ENCODE data around the gene PGBD1. TPM values are rescaled to one million over a fixed set of nuclear protein-coding genes. Genes with fewer than 3 reads are reported as not detected.

PGBD1 gene
- total RNA-seq, 3 donors from 2014 or later (not counting 1 experiment from before 2014, with no cell fraction given), result 1.1 to 1.5 (median 1.1) TPM

DNA sequence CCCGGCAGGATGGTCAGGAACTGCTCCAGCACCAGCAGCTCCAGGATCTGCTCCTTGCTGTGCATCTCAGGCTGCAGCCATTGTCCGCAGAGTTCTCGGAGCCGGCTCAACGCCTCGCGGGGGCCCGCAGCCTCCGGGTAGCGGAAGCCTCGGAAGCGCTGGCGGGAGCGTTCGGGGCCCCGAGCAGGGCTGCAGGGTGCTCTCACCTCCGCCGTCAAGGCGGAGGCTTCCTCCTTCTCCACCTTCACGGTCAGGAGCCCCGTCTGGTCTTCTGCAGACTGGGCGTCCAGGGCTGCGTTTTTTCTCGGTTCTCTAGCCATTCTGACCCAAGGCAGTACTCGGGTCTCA lies 29.7 kb upstream of the PGBD1 start:
- TF ChIP-seq, protein P1, sequence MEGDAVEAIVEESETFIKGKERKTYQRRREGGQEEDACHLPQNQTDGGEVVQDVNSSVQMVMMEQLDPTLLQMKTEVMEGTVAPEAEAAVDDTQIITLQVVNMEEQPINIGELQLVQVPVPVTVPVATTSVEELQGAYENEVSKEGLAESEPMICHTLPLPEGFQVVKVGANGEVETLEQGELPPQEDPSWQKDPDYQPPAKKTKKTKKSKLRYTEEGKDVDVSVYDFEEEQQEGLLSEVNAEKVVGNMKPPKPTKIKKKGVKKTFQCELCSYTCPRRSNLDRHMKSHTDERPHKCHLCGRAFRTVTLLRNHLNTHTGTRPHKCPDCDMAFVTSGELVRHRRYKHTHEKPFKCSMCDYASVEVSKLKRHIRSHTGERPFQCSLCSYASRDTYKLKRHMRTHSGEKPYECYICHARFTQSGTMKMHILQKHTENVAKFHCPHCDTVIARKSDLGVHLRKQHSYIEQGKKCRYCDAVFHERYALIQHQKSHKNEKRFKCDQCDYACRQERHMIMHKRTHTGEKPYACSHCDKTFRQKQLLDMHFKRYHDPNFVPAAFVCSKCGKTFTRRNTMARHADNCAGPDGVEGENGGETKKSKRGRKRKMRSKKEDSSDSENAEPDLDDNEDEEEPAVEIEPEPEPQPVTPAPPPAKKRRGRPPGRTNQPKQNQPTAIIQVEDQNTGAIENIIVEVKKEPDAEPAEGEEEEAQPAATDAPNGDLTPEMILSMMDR (IDR thresholded peaks at IDR 0.05), result no peak
- Mint-ChIP-seq H3K27me3 (ENCODE audit: low read depth in 2 of 2) (peaks cover 3 to 8% of the 10 kb centered on the region in 2 donors), H3K4me1 (peaks cover 31 to 41% of the 10 kb centered on the region in 2 donors), H3K36me3 (peaks cover 18% of the 10 kb centered on the region), H3K4me3 (peak overlapping the region; percentile 98), H3K9me3 (peaks cover 0 to 3% of the 10 kb centered on the region in 2 donors), H3K27ac (peak overlapping the region; percentile 68 to 88)
- under 1% methylated on average over 25 of the region's 25 CpGs for WGBS (ENCODE audit: insufficient coverage)
- H3K4me3 ChIP-seq (ENCODE audit: low read length), result peak overlapping the region; percentile 81
- H3K27ac ChIP-seq (ENCODE audit: low read length), result peak overlapping the region; percentile 39
- peaks cover 21% of the 10 kb centered on the region for H3K36me3 ChIP-seq (ENCODE audit: control insufficient read depth, insufficient read depth, low read length)
- peaks cover 12% of the 10 kb centered on the region for H3K4me1 ChIP-seq (ENCODE audit: control insufficient read depth, insufficient read depth, low read length)
- peak; percentile 70 to 74 (median 71) for ATAC-seq
- DNase-seq, result peak; percentile 24 to 61
- intact Hi-C loops (cut with micrococcal nuclease), result loop anchor here (1.0 to 5.0 kb wide), 5 partner anchors 16 to 148 kb away; partner anchors contain the start of genes ZKSCAN8, ZSCAN12, ZSCAN16 and ZSCAN26
- H3K27me3 ChIP-seq (ENCODE audit: control insufficient read depth, insufficient read depth, low read length), result peaks cover under 1% of the 10 kb centered on the region
- no peaks in the 10 kb centered on the region for H3K9me3 ChIP-seq (ENCODE audit: control insufficient read depth, insufficient read depth, low read length)

DNA sequence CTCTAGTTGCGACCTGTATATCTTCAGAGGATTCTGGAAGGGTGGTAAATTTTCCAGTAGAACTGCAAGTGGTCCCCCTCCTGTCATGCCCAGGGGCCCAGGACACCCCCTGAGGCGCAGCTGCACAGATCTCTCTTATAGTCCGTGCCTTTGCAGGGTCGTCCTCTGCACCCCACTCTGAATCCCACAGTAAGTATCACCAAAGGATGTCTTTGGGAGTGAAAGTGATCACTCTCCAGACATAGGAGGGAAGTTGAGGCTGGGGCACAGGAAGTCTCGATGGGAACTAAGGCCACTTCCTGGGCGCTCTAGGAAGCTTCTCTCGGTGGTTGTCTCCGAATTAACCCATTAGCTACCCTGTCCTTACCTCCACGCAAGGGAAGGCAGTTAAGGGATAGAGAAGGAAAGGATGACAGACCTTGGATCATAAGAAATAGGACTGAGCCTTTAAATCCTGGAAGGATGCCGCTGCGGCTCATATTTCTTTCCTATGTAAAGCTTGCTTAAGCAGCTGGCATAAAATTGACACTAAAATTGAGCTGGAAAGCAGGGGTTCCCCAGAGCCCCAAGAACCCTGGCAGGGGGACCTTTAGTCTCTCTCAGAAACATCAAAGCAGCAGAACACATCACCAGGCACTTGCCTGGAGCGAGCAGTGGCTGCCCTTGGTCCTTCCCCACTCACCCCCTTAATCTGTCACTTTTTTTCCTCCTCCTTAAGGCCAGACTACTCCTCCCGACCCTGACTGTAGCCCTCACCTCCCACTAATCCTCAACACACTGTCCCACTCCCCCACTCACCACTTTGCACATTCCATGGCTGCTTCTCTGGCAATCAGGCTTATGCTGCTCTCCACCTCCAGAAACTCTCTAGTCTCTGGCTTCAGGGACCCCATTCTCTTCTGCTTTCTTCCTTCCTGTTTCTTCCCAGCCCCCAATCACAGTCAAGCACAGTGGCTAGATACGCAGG lies 29.1 kb upstream of the PGBD1 start, which contains the start of gene ZKSCAN4:
Gene ZKSCAN4, minus strand, starts transcription at position 261 of the 967 bp plus-strand sequence. CDS start 289 bp downstream, outside the sequence.
- peak within 1 kb of the TSS; percentile 81 for H3K4me3 ChIP-seq (ENCODE audit: low read length)
- DNase-seq (peak; percentile 64 to 92), ATAC-seq (peak; percentile 90 to 93 (median 91))
- Mint-ChIP-seq H3K4me1 (peaks cover 31 to 38% of the 10 kb centered on the region in 2 donors), H3K9me3 (peaks cover 0 to 3% of the 10 kb centered on the region in 2 donors), H3K4me3 (peak within 1 kb of the TSS; percentile 98), H3K27me3 (ENCODE audit: low read depth in 2 of 2) (peaks cover 3 to 8% of the 10 kb centered on the region in 2 donors), H3K27ac (peak within 1 kb of the TSS; percentile 68 to 88), H3K36me3 (peaks cover 12% of the 10 kb centered on the region)
- whole genome bisulfite sequencing (ENCODE audit: insufficient coverage), result 4% methylated on average over 11 of the region's 14 CpGs
- H3K4me1 ChIP-seq (ENCODE audit: control insufficient read depth, insufficient read depth, low read length), result peaks cover 12% of the 10 kb centered on the region
- intact Hi-C loops (cut with micrococcal nuclease), result loop anchor here (1.0 to 5.0 kb wide), 5 partner anchors 15 to 147 kb away; partner anchors contain the start of genes ZKSCAN8, ZSCAN12, ZSCAN16 and ZSCAN26
- no peaks in the 10 kb centered on the region for H3K9me3 ChIP-seq (ENCODE audit: control insufficient read depth, insufficient read depth, low read length)
- TF ChIP-seq, protein P1 (IDR thresholded peaks at IDR 0.05), result no peak
- peak within 1 kb of the TSS; percentile 59 for H3K27ac ChIP-seq (ENCODE audit: low read length)
- peaks cover 3% of the 10 kb centered on the region for H3K27me3 ChIP-seq (ENCODE audit: control insufficient read depth, insufficient read depth, low read length)
- peaks cover 14% of the 10 kb centered on the region for H3K36me3 ChIP-seq (ENCODE audit: control insufficient read depth, insufficient read depth, low read length)

DNA sequence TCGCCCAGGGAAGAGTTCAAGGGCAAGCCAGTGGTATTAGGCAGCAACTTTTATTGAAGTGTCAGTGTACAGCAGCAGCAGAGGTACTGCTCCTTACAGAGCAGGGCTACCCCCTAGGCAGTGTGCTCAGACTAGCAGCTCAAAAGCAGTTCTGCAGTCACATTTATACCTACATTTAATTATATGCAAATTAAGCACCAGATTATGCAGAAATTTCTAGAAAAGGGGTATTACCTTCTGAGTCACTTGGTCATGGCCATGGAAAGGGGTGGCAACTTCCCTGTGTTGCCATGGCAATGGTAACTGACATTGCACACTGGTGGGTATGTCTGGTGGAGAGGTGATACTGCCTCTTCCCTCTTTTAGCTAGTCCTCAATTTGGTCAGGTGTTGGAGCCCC lies 27.3 kb upstream of the PGBD1 start:
- H3K27me3 Mint-ChIP-seq (ENCODE audit: low read depth in 2 of 2), result peaks cover 10 to 20% of the 10 kb centered on the region in 2 donors
- ATAC-seq (no peak), DNase-seq (no peak)
- H3K9me3 Mint-ChIP-seq, result peaks cover 3 to 7% of the 10 kb centered on the region in 2 donors
- Histone ChIP-seq H3K4me1 (ENCODE audit: control insufficient read depth, insufficient read depth, low read length) (peaks cover 14% of the 10 kb centered on the region), H3K27me3 (ENCODE audit: control insufficient read depth, insufficient read depth, low read length) (peaks cover 3% of the 10 kb centered on the region), H3K4me3 (ENCODE audit: low read length) (no peak overlapping the region), H3K9me3 (ENCODE audit: control insufficient read depth, insufficient read depth, low read length) (no peaks in the 10 kb centered on the region), H3K27ac (ENCODE audit: low read length) (no peak overlapping the region), H3K36me3 (ENCODE audit: control insufficient read depth, insufficient read depth, low read length) (peaks cover 2% of the 10 kb centered on the region)
- H3K4me1 Mint-ChIP-seq, result peaks cover 30 to 32% of the 10 kb centered on the region in 2 donors
- WGBS (ENCODE audit: insufficient coverage), result 93% methylated on average over 1 of the region's 1 CpG
- H3K4me3 Mint-ChIP-seq, result no peak overlapping the region
- TF ChIP-seq, protein P1 (IDR thresholded peaks at IDR 0.05), result no peak
- H3K27ac Mint-ChIP-seq, result no peak overlapping the region
- intact Hi-C loops (cut with micrococcal nuclease), result loop anchor here (5.0 kb wide), 3 partner anchors 83 to 132 kb away; partner anchors contain the start of genes ZKSCAN8, ZSCAN16 and ZSCAN31
- H3K36me3 Mint-ChIP-seq, result no peaks in the 10 kb centered on the region
